ENCODE results near the gene POGLUT2. TPM values are rescaled to one million over a fixed set of nuclear protein-coding genes. Genes with fewer than 3 reads are reported as not detected.
"Not testable (repeated sequence)": the region's sequence is repeated elsewhere in the genome, so short reads cannot be mapped to it uniquely, and the experiment has no call there.

Gene POGLUT2
- total RNA-seq, 1 donor from 2014 or later = 3.4 TPM

DNA sequence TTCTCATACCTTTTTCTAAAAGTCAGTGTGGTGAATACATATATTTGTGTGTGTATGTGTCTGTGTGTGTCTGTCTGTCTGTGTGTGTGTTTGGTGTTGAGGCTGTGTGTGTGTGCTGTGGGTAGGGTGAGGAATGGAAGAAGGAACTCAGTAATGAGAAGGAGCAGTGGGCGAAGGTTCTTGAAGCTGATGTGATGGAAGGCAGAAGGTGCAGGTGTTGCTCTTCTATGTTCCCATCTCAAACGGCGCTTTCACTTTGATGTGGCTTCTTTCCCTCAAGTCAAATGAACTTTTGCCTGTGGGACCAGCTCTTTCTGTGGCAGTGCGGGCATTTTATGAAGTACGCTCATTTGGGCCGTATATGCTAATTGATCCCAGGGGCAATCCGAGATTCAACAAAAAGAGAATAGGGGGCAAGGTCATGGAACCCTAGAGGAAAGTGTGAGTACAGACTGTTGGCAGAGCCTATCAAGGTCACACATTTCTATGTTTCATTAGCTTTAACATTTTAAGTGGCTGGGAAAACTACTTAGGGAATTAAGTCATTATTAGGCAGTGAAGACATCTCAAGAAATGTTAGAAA, 15.3 kb upstream of the POGLUT2 start:
- no peak for ATAC-seq (ENCODE audit: poor library complexity)
- no peak for DNase-seq
- intact Hi-C loops (cut with DNase I) = no loop called here

- ATAC-seq (ENCODE audit: poor library complexity) = no peak
- no peak for DNase-seq
- intact Hi-C loops (cut with DNase I) = no loop called here
Observed at GRCh38 chr13:102812611-102813287, 14.0 kb upstream of the POGLUT2 start.

GRCh38 chr13:102807699-102808098, 8.9 kb upstream of the POGLUT2 start:
- ATAC-seq (ENCODE audit: poor library complexity) = no peak
- intact Hi-C loops (cut with DNase I) = no loop called here
- DNase-seq = no peak

DNA sequence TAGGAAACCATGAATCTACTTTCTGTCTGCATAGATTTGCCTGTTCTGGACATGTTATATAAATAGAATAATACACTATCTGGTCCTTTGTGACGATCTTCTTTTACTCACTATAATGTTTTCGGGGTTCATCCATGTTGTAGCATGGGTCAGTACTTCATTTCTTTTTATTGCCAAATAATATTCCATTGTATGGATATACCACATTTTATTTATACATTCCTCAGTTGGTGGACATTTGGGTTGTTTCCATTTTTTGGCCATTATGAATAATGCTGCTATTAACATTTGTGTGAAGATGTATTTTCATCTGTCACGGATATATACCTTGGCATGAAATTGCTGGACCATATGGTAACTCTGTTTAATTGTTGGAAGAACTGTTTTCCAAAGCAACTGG, 6.9 kb upstream of the POGLUT2 start:
- DNase-seq (no peak), ATAC-seq (ENCODE audit: poor library complexity) (no peak)
- intact Hi-C loops (cut with DNase I) = no loop called here

DNA sequence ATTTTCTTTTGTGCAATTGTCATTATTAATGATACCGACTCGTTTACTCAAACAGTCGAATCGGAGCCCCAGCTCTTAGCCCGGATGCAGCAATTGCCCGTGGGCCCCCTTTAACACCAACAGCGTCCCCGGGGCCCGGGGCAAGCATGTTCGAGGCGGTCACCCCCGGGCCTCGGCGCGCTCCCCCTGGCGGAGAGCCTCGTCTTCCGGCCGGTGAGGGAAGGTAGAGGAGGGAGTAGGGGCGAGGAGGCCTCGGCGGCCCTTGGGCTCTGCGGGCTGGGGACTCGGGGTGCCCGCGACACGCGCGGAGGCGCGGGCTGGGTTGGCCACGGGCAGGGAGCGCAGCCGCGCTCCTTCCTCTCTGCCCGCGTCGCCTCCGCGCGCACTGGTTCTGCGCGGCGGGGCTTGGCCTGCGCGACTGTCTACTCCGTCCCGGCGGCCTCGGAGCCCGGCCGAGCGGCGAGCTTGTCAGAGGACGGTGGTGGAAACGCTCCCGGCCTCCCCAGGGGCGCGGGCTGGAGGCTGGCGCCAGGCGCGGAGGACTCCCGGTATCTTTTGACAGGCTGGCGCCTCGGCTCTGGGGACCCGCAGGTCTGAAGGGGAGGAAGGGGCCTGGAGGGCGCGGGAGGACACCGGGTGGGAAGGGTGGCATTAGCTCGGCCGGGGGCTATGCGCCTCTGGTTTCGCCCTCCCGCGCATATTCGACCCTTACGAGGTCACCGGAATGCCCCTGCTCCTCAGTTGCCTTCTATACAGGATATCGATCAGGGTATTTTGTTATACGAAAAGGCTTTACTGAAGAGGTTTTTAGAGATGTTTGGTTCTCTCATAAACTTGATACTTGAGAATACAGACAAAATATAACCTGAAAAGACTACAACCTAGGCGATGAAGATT, 1.6 kb upstream of the POGLUT2 start:
- DNase-seq (peak; percentile 90), ATAC-seq (ENCODE audit: poor library complexity) (peak; percentile 90)
- intact Hi-C loops (cut with DNase I) = no loop called here

DNA sequence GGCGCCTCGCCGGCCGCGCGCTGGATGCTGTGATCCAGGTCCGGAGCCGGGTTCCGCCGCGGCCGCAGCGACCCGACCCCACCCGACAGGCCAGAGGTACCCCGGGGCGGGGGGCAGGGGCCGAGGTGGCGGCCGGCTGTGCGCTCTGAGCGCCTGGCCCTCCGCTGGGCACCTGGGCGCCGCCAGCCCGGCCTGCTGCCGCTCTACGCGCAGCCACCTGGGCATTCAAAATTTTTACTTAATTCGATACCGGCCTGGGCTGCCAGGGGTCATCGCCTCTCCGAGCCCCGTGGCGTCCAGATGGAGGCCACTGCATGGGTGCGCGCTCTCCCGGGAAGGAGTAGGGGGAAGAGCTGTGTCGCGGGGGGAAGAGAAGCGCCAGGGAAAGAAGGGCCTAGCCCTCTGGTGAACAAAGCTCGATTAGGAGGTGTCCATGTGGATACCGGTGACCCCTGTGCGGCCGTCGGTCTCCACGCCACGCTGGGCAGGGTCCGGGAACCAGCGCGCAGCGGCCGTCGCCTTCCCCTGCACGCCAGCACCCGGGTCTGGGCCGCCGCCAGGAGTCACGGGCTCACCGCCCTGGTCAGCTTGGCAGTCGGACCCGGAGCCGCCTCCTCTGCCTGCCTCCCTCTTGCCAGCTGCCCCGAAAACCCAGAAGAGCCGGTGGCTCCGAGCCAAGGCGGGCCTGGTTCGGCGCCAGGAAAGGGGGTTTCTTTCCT, 809 bp upstream of the POGLUT2 start:
- intact Hi-C loops (cut with DNase I) = no loop called here
- DNase-seq (peak; percentile 65), ATAC-seq (ENCODE audit: poor library complexity) (peak; percentile 42)

DNA sequence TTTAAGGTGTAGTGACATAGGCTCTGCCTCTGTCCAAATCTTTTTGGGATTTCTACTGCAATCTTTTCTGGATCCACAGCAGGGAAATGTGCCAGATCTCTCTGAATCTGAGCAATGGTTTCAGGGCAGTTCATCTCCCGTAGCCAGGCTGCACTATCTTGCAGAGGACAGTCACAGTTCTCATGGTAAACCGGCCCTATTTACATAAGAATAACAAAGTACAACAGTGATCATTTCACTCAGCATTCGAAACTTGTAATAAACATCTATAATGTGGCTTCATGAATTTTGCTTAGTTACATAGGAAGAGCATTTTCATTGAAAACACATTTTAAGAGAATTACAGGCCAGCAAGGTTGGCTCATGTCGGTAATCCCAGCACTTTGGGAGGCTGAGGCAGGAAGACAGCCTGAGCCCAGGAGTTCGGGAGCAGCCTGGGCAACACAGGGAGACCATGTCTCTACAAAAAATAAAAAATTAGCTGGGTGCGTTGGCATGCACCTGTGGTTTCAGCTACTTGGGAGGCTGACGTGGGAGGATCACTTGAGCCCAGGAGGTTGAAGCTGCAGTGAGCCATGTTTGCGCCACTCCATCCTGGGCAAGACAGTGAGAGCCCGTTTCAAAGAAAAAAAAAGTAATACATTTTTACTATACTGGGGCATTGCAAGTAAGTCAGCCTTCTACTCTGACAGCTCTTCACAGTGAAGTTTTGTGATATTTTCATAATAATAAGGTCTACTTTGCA, 5.0 kb downstream of the POGLUT2 start:
- intact Hi-C loops (cut with DNase I) = no loop called here
- DNase-seq = no peak
- no peak for ATAC-seq (ENCODE audit: poor library complexity)

DNA sequence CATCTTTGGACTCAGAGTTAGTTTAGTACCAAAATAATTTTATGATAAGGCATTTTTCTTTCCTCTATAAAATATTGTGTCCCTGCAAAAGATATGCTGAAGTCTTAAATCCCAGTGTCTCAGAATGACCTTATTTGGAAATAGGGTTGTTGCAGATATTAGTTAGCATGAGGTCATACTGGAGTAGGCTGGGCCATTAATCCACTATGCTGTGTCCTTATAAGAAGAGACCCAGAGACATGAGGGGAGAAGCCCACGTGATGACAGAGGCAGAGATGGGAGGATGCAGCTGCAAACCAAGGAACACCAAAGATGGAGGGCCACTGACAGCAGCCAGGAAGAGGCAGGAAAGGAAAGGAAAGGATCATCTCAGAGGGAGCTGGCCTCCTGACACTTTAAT, 6.4 kb downstream of the POGLUT2 start:
- intact Hi-C loops (cut with DNase I) = no loop called here
- no peak for DNase-seq
- no peak for ATAC-seq (ENCODE audit: poor library complexity)

- intact Hi-C loops (cut with DNase I) = no loop called here
- no peak for ATAC-seq (ENCODE audit: poor library complexity)
- DNase-seq = no peak
Observed at GRCh38 chr13:102788683-102789082, 10.1 kb downstream of the POGLUT2 start.

DNA sequence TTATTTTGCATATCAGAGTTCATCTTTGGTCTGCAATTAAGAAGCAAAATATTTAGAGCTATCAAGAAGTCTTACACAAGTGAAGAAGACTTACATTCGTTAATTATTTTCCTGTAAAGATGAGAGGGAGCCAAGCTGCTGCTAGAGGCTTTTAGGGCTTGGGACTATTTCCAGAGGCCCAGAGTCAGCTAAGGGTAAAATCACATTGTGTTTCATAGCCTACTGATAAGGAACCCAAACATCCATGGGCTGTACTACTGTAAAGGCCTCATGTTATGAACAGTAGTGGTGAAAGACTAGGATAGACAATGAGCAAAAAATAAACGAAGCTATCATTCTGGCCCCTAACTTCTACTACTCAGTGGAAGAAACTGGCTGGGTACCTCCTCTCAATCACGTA, 14.3 kb downstream of the POGLUT2 start:
- intact Hi-C loops (cut with DNase I) = no loop called here
- DNase-seq = no peak
- peak; percentile 93 for ATAC-seq (ENCODE audit: poor library complexity)

- intact Hi-C loops (cut with DNase I) = no loop called here
- ATAC-seq (ENCODE audit: poor library complexity) (no peak), DNase-seq (no peak)
Observed at GRCh38 chr13:102781591-102781990, 17.2 kb downstream of the POGLUT2 start.

DNA sequence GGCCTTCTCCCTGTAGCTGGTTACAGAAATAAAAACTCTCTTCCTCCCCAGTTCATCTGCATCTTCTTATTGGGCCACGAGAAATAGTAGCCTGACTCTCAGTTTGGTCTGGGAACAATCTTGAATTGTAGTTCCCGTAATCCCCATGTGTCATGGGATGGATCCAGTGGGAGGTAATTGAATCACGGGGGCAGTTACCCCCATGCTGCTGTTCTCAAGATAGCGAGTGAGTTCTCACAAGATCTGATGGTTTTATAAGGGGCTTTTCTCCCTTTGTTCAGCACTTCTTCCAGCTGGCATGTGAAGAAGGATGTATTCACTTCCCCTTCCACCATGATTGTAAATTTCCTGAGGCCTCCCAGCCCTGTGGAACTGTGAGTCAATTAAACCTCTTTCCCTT, 18.1 kb downstream of the POGLUT2 start:
- DNase-seq; intact Hi-C loops (cut with DNase I); ATAC-seq (ENCODE audit: poor library complexity): not testable (repeated sequence)

- DNase-seq (no peak), ATAC-seq (ENCODE audit: poor library complexity) (no peak)
- intact Hi-C loops (cut with DNase I) = loop anchor here (10.0 kb wide), 1 partner anchor 65 kb away; the partner anchor contains the start of gene ERCC5
Observed at GRCh38 chr13:102779436-102780159, 19.2 kb downstream of the POGLUT2 start.

DNA sequence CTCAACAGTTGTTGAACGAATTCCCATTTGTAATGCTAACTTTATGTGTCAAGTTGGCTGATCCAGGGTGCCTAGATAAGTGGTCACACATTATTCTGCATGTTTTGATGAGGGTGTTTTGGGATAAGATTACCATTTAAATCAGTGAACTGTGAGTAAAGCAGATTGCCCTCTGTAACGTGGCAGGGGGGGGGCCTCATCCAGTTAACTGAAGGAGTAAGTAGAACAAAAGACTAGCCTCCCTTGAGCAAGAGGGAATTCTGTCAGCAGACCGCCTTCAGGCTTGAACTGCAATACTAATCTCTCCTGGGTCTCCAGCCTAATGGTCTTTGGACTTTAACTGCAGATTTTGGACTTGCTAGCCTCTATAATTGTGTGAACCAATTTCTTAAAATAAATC, 21.0 kb downstream of the POGLUT2 start:
- no peak for ATAC-seq (ENCODE audit: poor library complexity)
- DNase-seq = no peak
- intact Hi-C loops (cut with DNase I) = loop anchor here (10.0 kb wide), 1 partner anchor 67 kb away; the partner anchor contains the start of gene ERCC5

- ATAC-seq (ENCODE audit: poor library complexity) = no peak
- intact Hi-C loops (cut with DNase I) = loop anchor here (10.0 kb wide), 1 partner anchor 69 kb away; the partner anchor contains the start of gene ERCC5
- no peak for DNase-seq
Observed at GRCh38 chr13:102776271-102776670, 22.5 kb downstream of the POGLUT2 start.

DNA sequence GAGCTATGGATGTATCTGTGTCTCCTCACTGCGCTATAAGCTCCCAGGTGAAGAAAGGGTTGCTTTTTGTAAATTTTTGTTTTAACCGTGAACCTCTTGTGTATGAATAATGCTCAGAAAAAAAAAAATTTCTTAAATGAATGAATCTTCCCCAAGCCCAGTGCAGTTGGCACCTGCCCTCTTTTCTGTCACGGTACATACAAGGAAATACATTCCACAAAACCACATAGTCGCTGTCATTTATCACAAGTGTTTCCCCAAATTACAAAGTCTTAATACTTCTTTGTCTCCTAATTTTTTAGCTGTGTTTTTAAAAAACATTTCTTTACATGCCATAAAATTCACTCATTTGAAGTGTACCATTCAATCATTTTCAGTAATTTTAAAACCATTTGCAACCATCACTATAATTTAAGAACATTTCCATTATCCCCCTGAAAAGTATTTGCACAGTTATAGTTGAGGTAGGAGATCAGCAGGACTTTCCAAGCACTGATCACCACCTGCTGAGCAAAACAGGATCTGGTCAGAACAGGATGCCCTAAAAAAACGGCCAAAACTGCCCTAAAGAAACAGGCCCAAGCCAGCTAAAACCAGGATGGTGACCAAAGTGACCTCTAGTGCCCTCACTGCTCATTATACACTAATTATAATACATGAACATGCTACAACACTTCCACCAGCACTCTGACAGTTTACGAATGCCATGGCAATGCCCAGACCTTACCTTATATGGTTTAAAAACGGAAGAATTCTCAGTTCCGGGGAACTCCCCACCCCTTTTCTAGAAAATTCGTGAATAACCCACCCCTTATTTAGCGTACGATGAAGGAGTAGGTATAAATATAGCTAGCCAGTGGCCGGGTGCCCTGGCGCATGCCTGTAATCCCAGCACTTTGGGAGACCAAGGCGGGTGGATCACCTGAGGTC, 23.9 kb downstream of the POGLUT2 start:
- intact Hi-C loops (cut with DNase I) = loop anchor here (10.0 kb wide), 1 partner anchor 70 kb away; the partner anchor contains the start of gene ERCC5
- DNase-seq (no peak), ATAC-seq (ENCODE audit: poor library complexity) (no peak)

DNA sequence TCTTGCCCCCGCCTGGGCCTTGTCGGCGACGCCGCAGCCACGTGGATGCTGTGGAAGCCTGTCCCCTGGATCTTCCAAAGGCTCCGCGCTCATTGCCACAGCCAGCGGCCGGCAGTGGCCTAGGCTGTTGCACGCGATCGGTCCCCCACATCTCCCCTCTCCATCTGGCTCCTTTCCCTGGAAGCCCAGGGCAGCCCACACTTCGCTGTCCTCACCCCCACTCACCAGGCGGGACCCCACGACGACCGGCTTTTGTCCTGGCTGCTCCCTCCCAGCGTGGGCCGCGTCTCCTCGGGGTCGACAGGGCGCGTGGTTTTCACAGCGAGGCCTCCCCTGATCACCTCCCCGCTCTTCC, 24.6 kb downstream of the POGLUT2 start:
- ATAC-seq (ENCODE audit: poor library complexity) (peak; percentile 15), DNase-seq (peak; percentile 48)
- intact Hi-C loops (cut with DNase I) = loop anchor here (10.0 kb wide), 1 partner anchor 71 kb away; the partner anchor contains the start of gene ERCC5

All from Right ventricle myocardium superior (tissue), 1 donor.